Measurements from ENCODE around the gene GPR17.

The GPR17 gene

GRCh38 chr2:127676906-127677305 is 31.0 kb downstream of the GPR17 start:
- DNase-seq (ENCODE audit: low spot score) = no peak
- no peak for TF ChIP-seq CTCF (IDR thresholded peaks at IDR 0.05; ENCODE audit: extremely low read depth, insufficient read depth, missing control alignments)
- in situ Hi-C loops (cut with MboI; ENCODE audit: low pct_unique_long_range_greater_than_20kb, low sequenced_read_pairs, unreplicated experiment) = no loop called here

GRCh38 chr2:127678531-127678930 is 32.6 kb downstream of the GPR17 start:
- no peak for DNase-seq (ENCODE audit: low spot score)
- in situ Hi-C loops (cut with MboI; ENCODE audit: low pct_unique_long_range_greater_than_20kb, low sequenced_read_pairs, unreplicated experiment) = no loop called here
- no peak for TF ChIP-seq CTCF (IDR thresholded peaks at IDR 0.05; ENCODE audit: extremely low read depth, insufficient read depth, missing control alignments)

GRCh38 chr2:127678991-127679390 is 33.0 kb downstream of the GPR17 start:
- no peak for TF ChIP-seq CTCF (IDR thresholded peaks at IDR 0.05; ENCODE audit: extremely low read depth, insufficient read depth, missing control alignments)
- DNase-seq (ENCODE audit: low spot score) = no peak
- in situ Hi-C loops (cut with MboI; ENCODE audit: low pct_unique_long_range_greater_than_20kb, low sequenced_read_pairs, unreplicated experiment) = no loop called here

GRCh38 chr2:127679680-127680361 is 33.9 kb downstream of the GPR17 start:
- TF ChIP-seq CTCF (IDR thresholded peaks at IDR 0.05; ENCODE audit: extremely low read depth, insufficient read depth, missing control alignments) = no peak
- no peak for DNase-seq (ENCODE audit: low spot score)
- in situ Hi-C loops (cut with MboI; ENCODE audit: low pct_unique_long_range_greater_than_20kb, low sequenced_read_pairs, unreplicated experiment) = no loop called here

- in situ Hi-C loops (cut with MboI; ENCODE audit: low pct_unique_long_range_greater_than_20kb, low sequenced_read_pairs, unreplicated experiment) = no loop called here
- TF ChIP-seq CTCF (IDR thresholded peaks at IDR 0.05; ENCODE audit: extremely low read depth, insufficient read depth, missing control alignments) = no peak
- no peak for DNase-seq (ENCODE audit: low spot score)
These were observed 34.8 kb downstream of the GPR17 start for GRCh38 chr2:127680706-127681287.

GRCh38 chr2:127681288-127681804 is 35.4 kb downstream of the GPR17 start:
- no peak for TF ChIP-seq CTCF (IDR thresholded peaks at IDR 0.05; ENCODE audit: extremely low read depth, insufficient read depth, missing control alignments)
- in situ Hi-C loops (cut with MboI; ENCODE audit: low pct_unique_long_range_greater_than_20kb, low sequenced_read_pairs, unreplicated experiment) = no loop called here
- no peak for DNase-seq (ENCODE audit: low spot score)

All from GM13977 (cell line).